IMR-90 (cell line): ENCODE measurements around the gene ACIN1. TPM values are rescaled to one million over a fixed set of nuclear protein-coding genes. Genes with fewer than 3 reads are reported as not detected.

ENCODE experiments used
- ATAC-seq: fragments of 200-7000 bp; cut with Tn5 transposase; 2 replicates; pipeline ENCODE4 v1.9.1; 2020; ENCODE audit warnings: low read depth, mild to moderate bottlenecking, moderate library complexity
- BruUV-seq: library from RNA; stranded (reverse); fragments of 400-500 nt; replicated peaks from 2 replicates; lab custom pipeline; 2021; lab: Mats Ljungman, UMichigan
- CTCF ChIA-PET: fragments of 300-600 bp; formaldehyde crosslinking; extraction: SDS; loops from one replicate; lab custom pipeline; 2021; ENCODE audit warnings: antibody characterized with exemption; lab: Yijun Ruan, JAX
- POLR2A ChIA-PET: fragments of 300-600 bp; sonication (Branson Sonifier 250); formaldehyde crosslinking; loops from one replicate; lab custom pipeline; 2022; ENCODE audit warnings: antibody characterized with exemption; ENCODE audit not compliant: unreplicated experiment; lab: Charles Lee
- DNase-seq: peaks from one replicate; pipeline ENCODE4 v3.0.0; 2013
- H2AFZ ChIP-seq: replicated peaks from 2 replicates; pipeline ENCODE3; 2013; ENCODE audit warnings: low read length, mild to moderate bottlenecking; ENCODE audit not compliant: poor library complexity
- H2AK5ac ChIP-seq: 2 replicates; pipeline ENCODE4 v1.6.1; 2013; ENCODE audit warnings: low read depth, low read length, inconsistent platforms
- H2AK9ac ChIP-seq: replicated peaks from 2 replicates; pipeline ENCODE3; 2013; ENCODE audit warnings: mild to moderate bottlenecking, low read depth, low read length, moderate library complexity; ENCODE audit not compliant: poor library complexity
- H2BK120ac ChIP-seq: 2 replicates; pipeline ENCODE4 v1.6.1; 2013; ENCODE audit warnings: low read depth, low read length, inconsistent platforms
- H2BK15ac ChIP-seq: 3 replicates; pipeline ENCODE4 v1.6.1; 2013; ENCODE audit warnings: low read depth, low read length, inconsistent platforms
- H2BK20ac ChIP-seq: 2 replicates; pipeline ENCODE4 v1.6.1; 2013; ENCODE audit warnings: low read depth, mild to moderate bottlenecking, inconsistent platforms, low read length, moderate library complexity
- H2BK5ac ChIP-seq: 2 replicates; pipeline ENCODE4 v1.6.1; 2013; ENCODE audit warnings: mild to moderate bottlenecking, low read depth, low read length, inconsistent platforms; ENCODE audit not compliant: poor library complexity, severe bottlenecking
- H3K14ac ChIP-seq: replicated peaks from 2 replicates; pipeline ENCODE4 v1.6.1; 2013; ENCODE audit warnings: low read depth, low read length, inconsistent platforms
- H3K18ac ChIP-seq: 2 replicates; pipeline ENCODE4 v1.6.1; 2013; ENCODE audit warnings: low read depth, low read length, control low read depth
- H3K23ac ChIP-seq: 2 replicates; pipeline ENCODE4 v1.6.1; 2013; ENCODE audit warnings: low read depth, low read length, inconsistent platforms
- H3K27ac ChIP-seq: 2 replicates; pipeline ENCODE4 v1.5.1; 2013; ENCODE audit warnings: mild to moderate bottlenecking, control low read depth, low read length; ENCODE audit not compliant: insufficient read depth
- H3K27me3 ChIP-seq: 2 replicates; pipeline ENCODE4 v1.6.1; 2013; ENCODE audit warnings: low read length; ENCODE audit not compliant: control insufficient read depth, insufficient read depth
- H3K36me3 ChIP-seq: 2 replicates; pipeline ENCODE4 v1.6.1; 2013; ENCODE audit warnings: low read length, mixed read lengths; ENCODE audit not compliant: control insufficient read depth, insufficient read depth
- H3K4ac ChIP-seq: 2 replicates; pipeline ENCODE4 v1.6.1; 2013; ENCODE audit warnings: low read depth, low read length, inconsistent platforms
- H3K4me1 ChIP-seq: 2 replicates; pipeline ENCODE4 v1.6.1; 2013; ENCODE audit warnings: low read length, mixed read lengths; ENCODE audit not compliant: control insufficient read depth, insufficient read depth
- H3K4me2 ChIP-seq: 2 replicates; pipeline ENCODE4 v1.6.1; 2013; ENCODE audit warnings: low read depth, mild to moderate bottlenecking, control low read depth, low read length, moderate library complexity
- H3K4me3 ChIP-seq: 2 replicates; pipeline ENCODE4 v1.5.1; 2013; ENCODE audit warnings: low read depth, mild to moderate bottlenecking, control low read depth, low read length, moderate library complexity; ENCODE audit not compliant: insufficient read depth
- H3K56ac ChIP-seq: 2 replicates; pipeline ENCODE4 v1.6.1; 2013; ENCODE audit warnings: low read length, inconsistent platforms; ENCODE audit not compliant: insufficient read depth; ENCODE audit errors: extremely low read depth
- H3K79me1 ChIP-seq, 2 experiments: 2 replicates each; pipeline ENCODE4 v1.6.1; 2013; ENCODE audit warnings: low read length in 2 of 2, inconsistent platforms in 1 of 2, low read depth in 1 of 2
- H3K9ac ChIP-seq: 2 replicates; pipeline ENCODE4 v1.6.1; 2013; ENCODE audit warnings: low read depth, low read length, control low read depth
- H3K9me1 ChIP-seq: 2 replicates; pipeline ENCODE4 v1.6.1; 2013; ENCODE audit warnings: low read length, inconsistent platforms; ENCODE audit not compliant: insufficient read depth
- H3K9me3 ChIP-seq: 2 replicates; pipeline ENCODE4 v1.6.1; 2013; ENCODE audit warnings: low read length; ENCODE audit not compliant: control insufficient read depth, insufficient read depth
- H4K20me1 ChIP-seq: 2 replicates; pipeline ENCODE4 v1.6.1; 2013; ENCODE audit warnings: low read length, inconsistent platforms; ENCODE audit not compliant: insufficient read depth
- H4K5ac ChIP-seq: 2 replicates; pipeline ENCODE4 v1.6.1; 2013; ENCODE audit warnings: mild to moderate bottlenecking, low read depth, low read length, control low read depth
- H4K8ac ChIP-seq, 2 experiments: 2 replicates each; pipeline ENCODE4 v1.6.1; 2013; ENCODE audit warnings: low read depth in 2 of 2, low read length in 2 of 2, control low read depth in 1 of 2, inconsistent platforms in 1 of 2
- H4K91ac ChIP-seq: 2 replicates; pipeline ENCODE4 v1.6.1; 2013; ENCODE audit warnings: low read depth, low read length, inconsistent platforms; ENCODE audit not compliant: insufficient read depth
- CTCF ChIP-seq: conservative IDR thresholded peaks from 2 replicates; pipeline ENCODE4 v1.5.1; 2012; ENCODE audit warnings: mild to moderate bottlenecking, low read depth, low read length, improper control_type of control experiment
- WGBS, 2 experiments: methylation state at CpG; one replicate each; pipeline versions ENCODE4 v1.1.5 to v1.1.7; 2013; ENCODE audit warnings: missing lambda C conversion rate in 2 of 2; ENCODE audit not compliant: insufficient read length in 1 of 2; ENCODE audit errors: extremely low coverage in 2 of 2; 5-methylcytosine and 5-hydroxymethylcytosine counted together
- dilution Hi-C: fragments of 300-500 bp; cut with HindIII; formaldehyde crosslinking; loops from one replicate; pipeline ENCODE4 v1.14.3; 2018; ENCODE audit warnings: low sequenced_read_pairs; ENCODE audit not compliant: unreplicated experiment
- in situ Hi-C: fragments of 300-500 bp; cut with MboI; formaldehyde crosslinking; loops from 3 replicates; pipeline ENCODE4 v1.14.3; 2019; ENCODE audit warnings: low sequenced_read_pairs, inconsistent platforms, mixed read lengths
- intact Hi-C: fragments of 100-400 bp; cut with micrococcal nuclease; formaldehyde crosslinking; loops from 2 replicates; pipeline ENCODE4 v1.10.0; 2022
- polyA plus RNA-seq, 3 experiments: library from polyadenylated mRNA; depleted of rRNA; stranded (reverse); fragments of >200 nt; gene quantifications; 2 replicates each; pipeline ENCODE4 v1.2.3, GENCODE V29; 2012; ENCODE audit warnings: low replicate concordance in 1 of 3
- total RNA-seq: library from RNA; depleted of rRNA; stranded (reverse); fragments of >200 nt; gene quantifications from 2 replicates; pipeline ENCODE4 v1.2.3, GENCODE V29; 2012

Gene ACIN1
- total and polyA plus RNA-seq, 2 of the 4 experiments (the other 2 are of a cell fraction) = 73.8 to 185 TPM

DNA sequence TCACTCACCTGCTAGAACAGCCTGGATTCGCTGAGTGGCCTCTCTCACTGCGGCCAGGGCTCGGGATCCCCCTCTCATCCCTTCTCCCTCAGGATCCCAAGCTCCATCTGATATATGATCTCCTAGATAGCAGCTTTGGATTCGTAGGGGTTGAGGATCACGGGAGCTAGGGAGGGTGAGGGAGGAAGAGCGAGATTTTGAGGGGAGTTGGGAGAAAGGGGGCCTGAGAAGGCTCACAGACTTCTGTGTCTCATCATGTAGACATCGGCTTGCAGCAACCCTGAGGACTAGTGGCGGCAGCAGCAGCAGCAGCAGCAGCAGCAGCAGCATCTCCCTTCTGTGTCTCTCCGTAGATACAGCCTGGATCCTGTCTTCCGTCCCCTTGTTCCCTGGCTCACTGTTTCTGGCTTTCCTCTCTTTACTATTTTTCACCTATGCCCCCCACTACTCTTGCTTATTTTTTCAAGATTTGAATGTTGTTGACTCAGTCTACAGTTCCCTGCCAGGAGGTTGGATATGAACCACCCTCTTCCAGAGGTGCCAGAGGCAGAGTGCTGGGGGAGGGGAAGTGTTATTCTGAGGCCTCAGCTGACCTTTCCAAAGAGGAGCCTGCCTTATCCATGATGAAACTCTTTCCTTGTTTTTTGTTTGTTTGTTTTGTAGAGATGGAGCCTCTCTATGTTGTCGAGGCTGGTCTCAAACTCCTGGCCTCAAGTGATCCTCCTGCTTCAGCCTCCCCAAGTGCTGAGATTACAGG is 9.8 kb upstream of the ACIN1 start, which contains the start of gene CIROP:
Gene CIROP (minus strand): TSS at position 399 of the 757 bp plus-strand sequence. CDS start 69 bp downstream, at position 330.
- Histone ChIP-seq H3K18ac (peak within 1 kb of the TSS; percentile 44; the same call in 1 of the 2 replicates), H3K56ac (no peak within 1 kb of the TSS), H3K27me3 (no peaks in the 10 kb centered on the region), H3K9me1 (peaks cover 2% of the 10 kb centered on the region; the same call in 1 of the 2 replicates), H2AK9ac (peak within 1 kb of the TSS; percentile 66), H2BK15ac (peak within 1 kb of the TSS; percentile 65; the same call in 1 of the 3 replicates), H3K9ac (peak within 1 kb of the TSS; percentile 56), H4K5ac (peak within 1 kb of the TSS; percentile 41; the same call in 1 of the 2 replicates), H3K79me1 (peaks cover 0 to 17% of the 10 kb centered on the region in 2 experiments; a peak in 2 of 4 replicates), H4K8ac (peak within 1 kb of the TSS; percentile 39 to 59; a peak in 3 of 4 replicates), H3K9me3 (no peaks in the 10 kb centered on the region), H2BK120ac (peak within 1 kb of the TSS; percentile 88), H3K4me3 (no peak within 1 kb of the TSS), H3K4me2 (peak within 1 kb of the TSS; percentile 56), H3K23ac (peak within 1 kb of the TSS; percentile 85), H3K14ac (peak within 1 kb of the TSS; percentile 90), H3K36me3 (peaks cover 3% of the 10 kb centered on the region; the same call in 1 of the 2 replicates), H2AK5ac (peak within 1 kb of the TSS; percentile 77), H4K91ac (peak within 1 kb of the TSS; percentile 44), H3K4ac (peak within 1 kb of the TSS; percentile 75), H3K4me1 (peaks cover 6% of the 10 kb centered on the region), H4K20me1 (peaks cover 10% of the 10 kb centered on the region; the same call in 1 of the 2 replicates), H2BK5ac (no peak within 1 kb of the TSS), H2BK20ac (peak within 1 kb of the TSS; percentile 52; the same call in 1 of the 2 replicates), H3K27ac (peak within 1 kb of the TSS; percentile 22; the same call in 1 of the 2 replicates), H2AFZ (peak within 1 kb of the TSS; percentile 90)
- dilution Hi-C loops (no loop called here), intact Hi-C loops (no loop called here), in situ Hi-C loops (loop anchor here (5.0 kb wide), 1 partner anchor 37 kb away; no protein-coding TSS in a partner anchor)
- BruUV-seq = no TSS peak
- no peak for TF ChIP-seq CTCF
- ChIA-PET CTCF (interaction anchor here (0.7 to 1.4 kb wide), 2 partner anchors 36 to 43 kb away, joined by 3 to 4 read pairs; no protein-coding TSS in a partner anchor), POLR2A (no interaction called here)
- peak; percentile 52 for ATAC-seq
- WGBS, 2 experiments = 0% methylated on average over 2 of the region's 11 CpGs; no CpG with 5 or more reads in 1 of the 2 experiments
- peak; percentile 22 for DNase-seq
